HG02623 (cell line): ENCODE data around the gene HAT1.

Source experiments
- ATAC-seq: cut with Tn5 transposase; IDR thresholded peaks from one replicate; pipeline ENCODE4 v1.9.1; 2021; ENCODE audit warnings: moderate library complexity; ENCODE audit not compliant: unreplicated experiment

The HAT1 gene

DNA sequence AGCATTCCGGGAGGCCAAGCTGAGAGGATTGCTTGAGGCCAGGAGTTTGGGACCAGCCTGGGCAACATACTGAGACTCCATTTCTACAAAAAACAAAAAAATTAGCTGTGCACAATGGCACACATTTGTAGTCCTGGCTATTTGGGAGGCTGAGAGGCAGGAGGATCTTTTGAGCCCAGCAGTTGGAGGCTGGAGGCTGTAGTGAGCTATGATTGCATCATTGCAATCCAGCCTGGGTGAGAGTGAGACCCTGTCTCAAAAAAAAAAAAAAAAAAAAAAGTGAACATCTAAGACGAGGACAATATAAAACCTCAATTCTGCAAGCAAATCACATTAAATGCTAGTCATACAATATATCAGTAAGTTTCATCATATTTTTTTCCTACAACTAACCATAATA is 2.8 kb upstream of the HAT1 start:
- no peak for ATAC-seq

DNA sequence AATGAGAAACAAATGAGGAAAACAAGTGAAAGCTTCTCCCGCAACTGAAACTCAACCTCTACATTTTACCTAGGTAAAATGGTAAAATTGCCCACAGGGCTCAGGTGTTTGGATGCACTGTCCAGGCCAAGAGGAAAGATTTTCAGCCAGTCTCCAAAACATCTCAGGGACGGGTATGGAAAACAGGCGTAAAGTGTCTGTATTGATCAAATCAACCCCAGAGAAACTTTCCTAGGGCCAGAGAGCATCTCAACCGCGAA is 361 bp upstream of the HAT1 start:
- ATAC-seq = no peak

DNA sequence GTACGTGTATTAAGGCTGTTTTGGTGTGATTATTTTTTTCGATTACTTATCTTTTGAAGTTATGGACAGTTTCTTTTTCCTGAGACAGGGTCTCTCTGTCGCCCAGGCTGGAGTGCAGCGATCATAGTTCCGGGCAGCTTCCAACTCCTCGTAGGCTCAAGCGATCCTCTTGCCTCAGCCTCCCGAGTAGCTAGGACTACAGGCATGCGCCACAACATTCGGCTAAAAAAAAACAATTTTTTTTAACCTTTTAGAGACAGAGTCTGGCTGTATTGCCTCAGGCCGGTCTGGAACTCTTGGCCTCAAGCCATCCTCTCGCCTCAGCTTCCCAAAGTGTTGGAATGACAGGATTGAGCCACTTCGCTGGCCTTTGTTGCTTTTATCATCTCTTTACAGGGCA is 945 bp downstream of the HAT1 start:
- ATAC-seq = no peak

GRCh38 chr2:171924170-171924942 is 2.1 kb downstream of the HAT1 start:
- no peak for ATAC-seq

DNA sequence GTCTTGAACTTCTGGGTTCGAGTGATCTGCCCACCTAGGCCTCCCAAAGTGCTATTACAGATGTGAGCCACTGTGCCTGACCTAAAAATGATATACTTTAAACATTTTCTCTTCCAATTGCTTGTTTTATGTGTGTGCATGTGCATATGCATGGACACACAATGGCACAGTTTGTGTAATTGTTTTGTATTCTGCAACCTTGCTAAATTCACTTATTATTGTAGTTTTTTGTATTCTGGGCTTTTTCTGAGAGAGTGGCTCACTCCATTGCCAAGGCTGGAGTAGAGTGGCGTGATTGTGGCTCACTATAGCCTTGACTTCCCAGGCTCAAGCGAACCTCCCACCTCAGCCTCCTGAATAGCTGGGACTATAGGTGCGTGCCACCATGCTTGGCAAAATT is 8.1 kb downstream of the HAT1 start:
- ATAC-seq = no peak

GRCh38 chr2:171939058-171939742 is 16.9 kb downstream of the HAT1 start:
- no peak for ATAC-seq

DNA sequence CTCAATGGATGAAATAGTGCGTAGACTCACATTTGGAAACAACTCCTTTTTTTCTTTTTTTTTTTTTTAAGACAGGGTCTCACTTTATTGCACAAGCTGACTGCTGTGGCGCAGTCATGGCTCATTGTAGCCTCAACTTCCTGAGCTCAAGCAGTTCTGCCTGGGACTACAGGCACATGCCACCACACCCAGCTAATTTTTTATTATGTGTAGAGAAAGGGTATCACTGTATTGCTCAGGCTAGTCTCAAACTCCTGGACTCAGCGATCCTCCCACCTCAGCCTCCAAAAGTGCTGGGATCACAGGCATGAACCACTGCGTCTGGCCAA is 17.4 kb downstream of the HAT1 start:
- ATAC-seq = no peak

DNA sequence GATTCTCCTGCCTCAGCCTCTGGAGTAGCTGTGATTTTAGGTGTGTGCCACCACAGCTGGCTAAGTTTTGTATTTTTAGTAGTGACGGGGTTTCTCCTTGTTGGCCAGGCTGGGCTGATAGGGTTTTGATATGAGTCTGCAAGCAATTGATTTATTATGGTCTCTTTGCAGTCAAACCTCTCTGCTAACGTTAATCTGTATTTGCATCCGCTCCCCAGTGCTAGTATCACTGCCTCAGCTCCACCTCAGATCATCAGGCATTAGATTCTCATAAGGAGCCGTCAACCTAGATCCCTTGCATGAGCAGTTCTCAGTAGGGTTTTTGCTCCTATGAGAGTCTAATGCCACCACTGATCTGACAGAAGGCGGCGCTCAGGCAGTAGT is 19.0 kb downstream of the HAT1 start:
- no peak for ATAC-seq

GRCh38 chr2:171943869-171944268 is 21.6 kb downstream of the HAT1 start:
- ATAC-seq = no peak

- ATAC-seq = no peak
Measured at GRCh38 chr2:171952276-171952675, 30.0 kb downstream of the HAT1 start.

GRCh38 chr2:171952748-171953147 is 30.5 kb downstream of the HAT1 start:
- no peak for ATAC-seq

GRCh38 chr2:171956135-171956825 is 34.0 kb downstream of the HAT1 start:
- ATAC-seq = no peak

GRCh38 chr2:171957061-171957460 is 34.8 kb downstream of the HAT1 start:
- no peak for ATAC-seq

GRCh38 chr2:171958475-171958874 is 36.2 kb downstream of the HAT1 start:
- no peak for ATAC-seq

DNA sequence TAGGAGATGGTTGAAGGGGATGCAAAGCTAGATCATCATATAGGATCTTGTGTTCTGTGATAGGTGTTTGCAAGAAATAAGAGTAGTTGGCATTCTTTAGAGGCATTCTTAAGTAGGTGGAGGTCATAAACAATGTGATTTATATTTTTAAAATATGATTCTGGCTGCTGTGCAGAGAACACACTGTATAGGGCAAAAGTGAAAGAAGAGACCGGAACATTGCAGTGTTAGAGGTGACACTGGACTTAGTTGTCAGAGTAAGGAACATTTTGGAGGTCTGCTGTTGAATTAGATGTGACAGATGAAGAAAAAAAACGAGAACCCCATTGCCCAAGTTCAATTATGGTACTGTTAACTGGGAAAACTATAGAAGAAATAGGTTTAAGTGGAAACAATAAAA is 37.7 kb downstream of the HAT1 start:
- no peak for ATAC-seq

DNA sequence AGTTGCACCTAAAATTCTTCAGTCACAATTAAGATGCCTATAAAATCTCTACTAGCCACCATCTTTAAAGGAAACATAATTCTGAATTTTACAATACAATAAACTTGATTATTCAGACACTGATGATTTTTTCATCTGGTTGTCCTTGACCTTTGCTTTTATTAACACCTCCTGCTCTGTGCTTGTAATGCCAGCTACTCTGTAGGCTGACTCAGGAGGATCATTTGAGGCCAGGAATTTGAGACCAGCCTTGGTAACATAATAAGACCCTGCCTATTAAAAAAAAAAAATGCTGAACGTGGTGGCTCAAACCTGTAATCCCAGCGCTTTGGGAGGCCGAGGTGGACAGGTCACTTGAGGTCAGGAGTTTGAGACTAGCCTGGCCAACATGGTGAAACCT is 38.3 kb downstream of the HAT1 start:
- ATAC-seq = no peak

GRCh38 chr2:171963198-171963597 is 40.9 kb downstream of the HAT1 start:
- no peak for ATAC-seq

- ATAC-seq = no peak
Measured at GRCh38 chr2:171964308-171964707, 42.0 kb downstream of the HAT1 start.

GRCh38 chr2:171965238-171965637 is 43.0 kb downstream of the HAT1 start:
- ATAC-seq = no peak

DNA sequence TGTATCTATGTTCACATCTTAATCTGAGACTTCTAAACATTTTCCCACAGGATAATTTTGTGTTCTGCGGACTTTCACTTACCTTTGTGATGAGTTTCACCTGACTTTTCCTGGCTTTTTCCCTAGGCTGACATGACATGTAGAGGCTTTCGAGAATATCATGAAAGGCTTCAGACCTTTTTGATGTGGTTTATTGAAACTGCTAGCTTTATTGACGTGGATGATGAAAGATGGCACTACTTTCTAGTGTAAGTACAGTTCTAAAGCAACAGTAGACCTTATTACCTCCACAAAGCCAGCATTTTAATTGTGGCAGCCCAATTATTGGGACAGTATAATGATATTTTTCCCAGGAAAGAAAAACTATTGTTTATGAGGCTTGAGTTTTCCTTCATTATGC is 43.4 kb downstream of the HAT1 start:
- ATAC-seq = no peak

- ATAC-seq = no peak
Measured at GRCh38 chr2:171966235-171966634, 44.0 kb downstream of the HAT1 start.

- ATAC-seq = no peak
Measured at GRCh38 chr2:171966688-171967087, 44.4 kb downstream of the HAT1 start.

DNA sequence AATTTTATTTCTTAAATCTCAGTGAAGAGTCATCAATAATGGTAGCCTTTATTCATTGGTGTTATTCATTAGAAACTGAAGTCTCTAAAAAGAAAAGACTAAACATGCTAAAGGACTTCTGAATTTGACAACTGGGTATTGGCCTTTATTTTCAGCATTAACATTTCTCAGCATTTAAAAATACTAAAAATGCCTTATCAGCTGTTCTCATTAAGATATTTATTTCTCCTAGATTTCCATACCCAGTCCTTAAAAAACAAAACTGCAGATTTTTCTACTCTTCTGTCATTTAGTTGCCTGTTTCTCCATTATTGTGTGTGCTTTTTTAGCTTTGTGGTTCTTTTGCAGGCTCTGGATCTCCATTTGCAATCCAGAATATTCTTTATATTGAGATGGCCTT is 46.2 kb downstream of the HAT1 start:
- no peak for ATAC-seq
